CD4-positive, alpha-beta T cell (primary cell): ENCODE data around the gene BCL2. TPM values are rescaled to one million over a fixed set of nuclear protein-coding genes. Genes with fewer than 3 reads are reported as not detected.

Experiments
- ATAC-seq: fragments of 200-7000 bp; cut with Tn5 transposase; one replicate; pipeline ENCODE4 v1.10.0; 2022; ENCODE audit warnings: mild to moderate bottlenecking; ENCODE audit not compliant: poor library complexity
- CTCF ChIA-PET: fragments of 350-600 bp; sonication (Branson Sonifier 250); formaldehyde crosslinking; loops from one replicate; lab custom pipeline; 2021; ENCODE audit warnings: antibody characterized with exemption, inconsistent platforms; lab: Charles Lee
- POLR2A ChIA-PET: fragments of 350-600 bp; sonication (Branson Sonifier 250); formaldehyde crosslinking; loops from one replicate; lab custom pipeline; 2021; ENCODE audit warnings: antibody characterized with exemption, inconsistent platforms; lab: Charles Lee
- DNase-seq, 14 experiments: peaks; one replicate each; pipeline ENCODE4 v3.0.0-alpha.2; 2013 to 2020; ENCODE audit warnings: mixed read lengths in 2 of 14
- H3K27ac ChIP-seq, 2 donors: one replicate each; pipeline versions ENCODE4 v1.5.1 to v1.7.0; 2013; ENCODE audit warnings: low read length in 2 of 2, low read depth in 1 of 2, mild to moderate bottlenecking in 1 of 2
- H3K27me3 ChIP-seq, 2 experiments: 1 replicate in 1 of 2; 2 replicates in 1 of 2; pipeline versions ENCODE4 v1.6.1 to v1.7.0; 2013; ENCODE audit warnings: low read length in 2 of 2, control low read depth in 1 of 2, mild to moderate bottlenecking in 1 of 2, moderate library complexity in 1 of 2; ENCODE audit not compliant: insufficient read depth in 2 of 2, control insufficient read depth in 1 of 2
- H3K36me3 ChIP-seq: one replicate; pipeline ENCODE4 v1.6.1; 2013; ENCODE audit warnings: low read length, control low read depth; ENCODE audit not compliant: insufficient read depth
- H3K4me1 ChIP-seq: one replicate; pipeline ENCODE4 v1.6.1; 2013; ENCODE audit warnings: low read length, control low read depth; ENCODE audit not compliant: insufficient read depth
- H3K4me3 ChIP-seq: one replicate; pipeline ENCODE4 v1.5.1; 2013; ENCODE audit warnings: mild to moderate bottlenecking, low read length, moderate library complexity
- H3K9me3 ChIP-seq, 2 experiments: 1 replicate in 1 of 2; 2 replicates in 1 of 2; pipeline versions ENCODE4 v1.6.1 to v1.7.0; 2013; ENCODE audit warnings: low read length in 2 of 2, mild to moderate bottlenecking in 2 of 2, control low read depth in 1 of 2, moderate library complexity in 1 of 2; ENCODE audit not compliant: control insufficient read depth in 1 of 2, insufficient read depth in 1 of 2
- H3K27ac Mint-ChIP-seq: one replicate; pipeline ENCODE4 v1.8.0; 2020; ENCODE audit warnings: mixed read lengths
- H3K27me3 Mint-ChIP-seq: one replicate; pipeline ENCODE4 v1.8.0; 2021; ENCODE audit warnings: mixed read lengths
- H3K36me3 Mint-ChIP-seq: one replicate; pipeline ENCODE4 v1.8.0; 2021; ENCODE audit warnings: low read depth, mixed read lengths
- H3K4me1 Mint-ChIP-seq: one replicate; pipeline ENCODE4 v1.8.0; 2021; ENCODE audit warnings: low read depth, mixed read lengths
- H3K4me3 Mint-ChIP-seq: one replicate; pipeline ENCODE4 v1.8.0; 2020; ENCODE audit warnings: mild to moderate bottlenecking, mixed read lengths
- H3K9me3 Mint-ChIP-seq: one replicate; pipeline ENCODE4 v1.8.0; 2020; ENCODE audit warnings: mixed read lengths
- intact Hi-C, 2 experiments: fragments of 100-400 bp; cut with DNase I in 1 of 2; cut with micrococcal nuclease in 1 of 2; formaldehyde crosslinking; loops; one replicate each; pipeline versions ENCODE4 v1.15.1 to v1.9.0; 2023 to 2025; cut with DNase I, micrococcal nuclease
- total RNA-seq, 174 experiments: library from RNA in 2 of 174; stranded (reverse) in 2 of 174; gene quantifications; one replicate each; pipeline ENCODE4 v1.2.3 and lab custom pipeline; 2021 to 2026
- TF ChIP-seq, protein P1 (sequence below): fragments of 200-600 bp; IDR thresholded peaks from one replicate; pipeline ENCODE4 v1.8.0; 2022; ENCODE audit warnings: antibody characterized with exemption, mild to moderate bottlenecking

The BCL2 gene
- total RNA-seq, 2 experiments from 2014 or later, result 40.1 to 40.3 TPM

GRCh38 chr18:63157293-63158011 is 162.1 kb downstream of the BCL2 start:
- ATAC-seq, result no peak
- peaks cover 99% of the 10 kb centered on the region for H3K4me1 Mint-ChIP-seq

GRCh38 chr18:63155910-63156773 is 163.4 kb downstream of the BCL2 start:
- no peaks in the 10 kb centered on the region for H3K36me3 ChIP-seq
- no peaks in the 10 kb centered on the region for H3K27me3 ChIP-seq
- TF ChIP-seq, protein P1, sequence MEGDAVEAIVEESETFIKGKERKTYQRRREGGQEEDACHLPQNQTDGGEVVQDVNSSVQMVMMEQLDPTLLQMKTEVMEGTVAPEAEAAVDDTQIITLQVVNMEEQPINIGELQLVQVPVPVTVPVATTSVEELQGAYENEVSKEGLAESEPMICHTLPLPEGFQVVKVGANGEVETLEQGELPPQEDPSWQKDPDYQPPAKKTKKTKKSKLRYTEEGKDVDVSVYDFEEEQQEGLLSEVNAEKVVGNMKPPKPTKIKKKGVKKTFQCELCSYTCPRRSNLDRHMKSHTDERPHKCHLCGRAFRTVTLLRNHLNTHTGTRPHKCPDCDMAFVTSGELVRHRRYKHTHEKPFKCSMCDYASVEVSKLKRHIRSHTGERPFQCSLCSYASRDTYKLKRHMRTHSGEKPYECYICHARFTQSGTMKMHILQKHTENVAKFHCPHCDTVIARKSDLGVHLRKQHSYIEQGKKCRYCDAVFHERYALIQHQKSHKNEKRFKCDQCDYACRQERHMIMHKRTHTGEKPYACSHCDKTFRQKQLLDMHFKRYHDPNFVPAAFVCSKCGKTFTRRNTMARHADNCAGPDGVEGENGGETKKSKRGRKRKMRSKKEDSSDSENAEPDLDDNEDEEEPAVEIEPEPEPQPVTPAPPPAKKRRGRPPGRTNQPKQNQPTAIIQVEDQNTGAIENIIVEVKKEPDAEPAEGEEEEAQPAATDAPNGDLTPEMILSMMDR, result no peak
- Mint-ChIP-seq H3K4me1 (peaks cover 99% of the 10 kb centered on the region), H3K4me3 (peak overlapping the region; percentile 85), H3K27me3 (no peaks in the 10 kb centered on the region), H3K27ac (peak overlapping the region; percentile 91), H3K9me3 (no peaks in the 10 kb centered on the region), H3K36me3 (no peaks in the 10 kb centered on the region)
- ChIA-PET POLR2A (interaction anchor here (0.7 to 3.0 kb wide), 11 partner anchors 8 to 266 kb away, joined by 3 to 31 read pairs (median 4); partner anchors contain the start of genes BCL2 and VPS4B), CTCF (interaction anchor here (0.5 to 7.7 kb wide), 14 partner anchors 8 to 178 kb away, joined by 3 to 56 read pairs (median 6); no protein-coding TSS in a partner anchor)
- intact Hi-C loops, result loop anchor here (1.0 to 10.0 kb wide), 5 partner anchors 25 to 631 kb away; partner anchors contain the start of genes BCL2 (in 1 of the 2) and ZCCHC2 (in 1 of the 2)
- DNase-seq, result peak in 4 of 14 experiments; percentile 32 to 57 (median 48)
- peaks cover 97% of the 10 kb centered on the region for H3K4me1 ChIP-seq
- no peaks in the 10 kb centered on the region for H3K9me3 ChIP-seq
- H3K4me3 ChIP-seq, result peak overlapping the region; percentile 51
- peak overlapping the region; percentile 95 to 96 for H3K27ac ChIP-seq
- ATAC-seq, result no peak

More at GRCh38 chr18:63157293-63158011, 162.1 kb downstream of the BCL2 start:
- H3K4me1 ChIP-seq, result peaks cover 99% of the 10 kb centered on the region
- intact Hi-C loops, result loop anchor here (1.0 to 10.0 kb wide), 3 partner anchors 19 to 633 kb away; partner anchors contain the start of gene ZCCHC2 (in 1 of the 2)
- no peaks in the 10 kb centered on the region for H3K27me3 ChIP-seq
- Mint-ChIP-seq H3K36me3 (no peaks in the 10 kb centered on the region), H3K27ac (peak overlapping the region; percentile 91), H3K4me3 (peak overlapping the region; percentile 85), H3K9me3 (no peaks in the 10 kb centered on the region), H3K27me3 (no peaks in the 10 kb centered on the region)
- peak in 5 of 14 experiments; percentile 20 to 66 (median 55) for DNase-seq
- TF ChIP-seq, protein P1, result no peak
- no peaks in the 10 kb centered on the region for H3K36me3 ChIP-seq
- ChIA-PET CTCF (interaction anchor here (1.5 to 2.0 kb wide), 2 partner anchors 160 to 161 kb away, joined by 6 to 10 read pairs; no protein-coding TSS in a partner anchor), POLR2A (interaction anchor here (0.7 to 3.0 kb wide), 11 partner anchors 19 to 265 kb away, joined by 3 to 31 read pairs (median 5); partner anchors contain the start of genes BCL2 and VPS4B)
- no peaks in the 10 kb centered on the region for H3K9me3 ChIP-seq
- H3K27ac ChIP-seq, result peak overlapping the region; percentile 95 to 96
- peak overlapping the region; percentile 51 for H3K4me3 ChIP-seq
